Non-pigmented ciliary epithelial cell (primary cell): ENCODE data around the gene SPTBN1.

ENCODE experiments used
- DNase-seq: peaks from one replicate; pipeline ENCODE4 v3.0.0-alpha.2; 2010; ENCODE audit warnings: low read depth

Gene SPTBN1

GRCh38 chr2:54455563-54456361 lies at the start of gene SPTBN1:
TSS of gene SPTBN1 (plus strand) at chr2:54456327. CDS start at chr2:54526419, 70,092 bp downstream.
- peak; percentile 40 for DNase-seq

GRCh38 chr2:54407693-54408092 lies 48.4 kb upstream of the SPTBN1 start:
- DNase-seq: no peak

GRCh38 chr2:54408288-54408687 lies 47.8 kb upstream of the SPTBN1 start:
- no peak for DNase-seq

GRCh38 chr2:54409752-54410151 lies 46.4 kb upstream of the SPTBN1 start:
- no peak for DNase-seq

- DNase-seq: peak; percentile 37
Measured at GRCh38 chr2:54411801-54412354, 44.2 kb upstream of the SPTBN1 start.

- DNase-seq: no peak
Measured at GRCh38 chr2:54416166-54416813, 39.8 kb upstream of the SPTBN1 start.

GRCh38 chr2:54416938-54417337 lies 39.2 kb upstream of the SPTBN1 start:
- no peak for DNase-seq

- no peak for DNase-seq
Measured at GRCh38 chr2:54417577-54417976, 38.5 kb upstream of the SPTBN1 start.

GRCh38 chr2:54419388-54419787 lies 36.7 kb upstream of the SPTBN1 start:
- DNase-seq: no peak

- no peak for DNase-seq
Measured at GRCh38 chr2:54419855-54420523, 36.1 kb upstream of the SPTBN1 start.

- DNase-seq: no peak
Measured at GRCh38 chr2:54420524-54421172, 35.5 kb upstream of the SPTBN1 start.

GRCh38 chr2:54422072-54422581 lies 34.0 kb upstream of the SPTBN1 start:
- DNase-seq: no peak

- no peak for DNase-seq
Measured at GRCh38 chr2:54423213-54423612, 32.9 kb upstream of the SPTBN1 start.

- DNase-seq: no peak
Measured at GRCh38 chr2:54424555-54425163, 31.5 kb upstream of the SPTBN1 start.

- DNase-seq: no peak
Measured at GRCh38 chr2:54428108-54428831, 27.9 kb upstream of the SPTBN1 start.

- DNase-seq: no peak
Measured at GRCh38 chr2:54429054-54429453, 27.1 kb upstream of the SPTBN1 start.

GRCh38 chr2:54429811-54430551 lies 26.1 kb upstream of the SPTBN1 start:
- no peak for DNase-seq

GRCh38 chr2:54430649-54431048 lies 25.5 kb upstream of the SPTBN1 start:
- DNase-seq: no peak

GRCh38 chr2:54432251-54433015 lies 23.7 kb upstream of the SPTBN1 start:
- DNase-seq: no peak
